IPS-18c (cell line): ENCODE results near the gene ZNF333.
A peak's percentile ranks its signal among the peaks of the same experiment; 100 is the strongest.

Source experiments
- H3K4me3 ChIP-seq: 2 replicates; pipeline ENCODE4 v1.7.0; 2013; ENCODE audit warnings: low read depth, mild to moderate bottlenecking, low read length, moderate library complexity; ENCODE audit not compliant: insufficient read depth
- H3K9me3 ChIP-seq: one replicate; pipeline ENCODE4 v1.6.1; 2013; ENCODE audit warnings: mild to moderate bottlenecking, low read length, moderate library complexity; ENCODE audit not compliant: control insufficient read depth, insufficient read depth

Gene ZNF333

GRCh38 chr19:14689598-14690503 is at the start of gene ZNF333:
Gene ZNF333 (plus strand): TSS chr19:14690048. CDS start chr19:14693492, 3,444 bp downstream.
- peak within 1 kb of the TSS; percentile 86 for H3K4me3 ChIP-seq
- no peaks in the 10 kb centered on the region for H3K9me3 ChIP-seq

GRCh38 chr19:14648506-14648905 is 41.3 kb upstream of the ZNF333 start:
- no peak overlapping the region for H3K4me3 ChIP-seq
- H3K9me3 ChIP-seq, result no peaks in the 10 kb centered on the region

DNA sequence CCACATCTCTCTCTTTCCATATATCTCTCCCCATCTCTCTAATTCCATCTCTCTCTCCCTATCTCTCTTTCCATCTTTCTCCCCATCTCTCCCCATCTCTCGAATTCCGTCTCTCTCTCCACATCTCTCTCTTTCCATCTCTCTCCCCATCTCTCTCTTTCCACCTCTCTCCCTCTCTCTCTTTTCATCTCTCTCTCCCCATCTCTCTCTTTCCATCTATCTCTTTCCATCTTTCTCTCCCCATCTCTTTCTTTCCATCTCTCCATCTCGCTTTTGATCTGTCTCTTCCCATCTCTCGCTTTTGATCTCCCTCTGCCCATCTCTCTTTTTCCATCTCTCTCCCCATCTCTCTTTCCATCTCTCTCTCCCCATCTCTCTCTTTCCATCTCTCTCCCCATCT is 40.8 kb upstream of the ZNF333 start:
- Histone ChIP-seq H3K4me3 (no peak overlapping the region), H3K9me3 (no peaks in the 10 kb centered on the region)

DNA sequence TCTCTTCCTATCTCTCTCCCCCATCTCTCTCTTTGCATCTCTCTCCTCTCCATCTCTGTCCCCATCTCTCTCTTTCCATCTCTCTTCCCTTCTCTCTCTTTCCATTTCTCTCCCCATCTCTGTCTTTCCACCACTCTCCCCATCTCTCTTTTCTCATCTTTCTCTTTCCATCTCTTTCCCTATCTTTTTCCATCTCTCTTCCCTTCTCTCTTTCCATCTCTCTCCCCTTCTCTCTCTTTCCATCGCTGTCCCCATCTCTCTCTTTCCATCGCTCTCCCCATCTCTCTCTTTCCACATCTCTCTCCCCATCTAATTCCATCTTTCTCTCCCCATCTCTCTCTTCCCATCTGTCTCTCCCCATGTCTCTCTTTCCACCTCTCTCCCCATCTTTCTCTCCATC is 39.7 kb upstream of the ZNF333 start:
- Histone ChIP-seq H3K9me3 (no peaks in the 10 kb centered on the region), H3K4me3 (no peak overlapping the region)

DNA sequence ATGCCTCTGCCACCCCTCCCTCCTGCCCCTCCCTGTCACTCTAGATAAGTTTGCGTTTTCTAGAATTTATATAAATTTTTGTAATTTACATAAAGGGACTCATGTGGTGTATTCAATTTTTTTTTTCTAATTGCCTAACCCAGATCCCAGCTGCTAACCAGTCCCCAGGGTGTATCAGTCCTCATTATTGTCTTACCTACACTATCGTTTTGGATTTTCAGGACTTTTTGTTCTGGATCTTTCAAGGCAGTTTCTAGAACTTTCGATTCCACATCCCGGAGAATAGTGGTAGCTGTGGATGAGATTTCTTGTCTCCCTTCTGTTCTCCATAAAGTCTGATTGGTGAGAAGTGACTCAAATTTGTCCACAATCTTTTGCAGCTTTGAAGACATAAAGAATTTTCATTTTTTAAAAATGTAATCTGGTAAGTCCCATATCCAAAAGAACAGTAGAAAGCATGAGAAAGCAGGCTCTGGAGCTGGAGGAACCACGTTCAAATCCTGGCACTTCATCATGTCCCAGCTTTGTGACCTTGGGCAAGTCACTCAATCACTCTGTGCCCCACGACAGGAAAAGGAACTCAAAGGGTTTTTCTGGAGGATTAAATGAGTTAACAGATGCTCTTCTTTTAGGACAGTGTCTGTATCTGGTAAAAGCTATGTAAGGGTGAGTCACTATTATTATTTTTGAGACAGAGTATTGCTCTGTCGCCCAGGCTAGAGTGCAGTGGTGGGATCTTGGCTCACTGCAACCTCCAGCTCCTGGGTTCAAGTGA is 34.9 kb upstream of the ZNF333 start:
- Histone ChIP-seq H3K4me3 (no peak overlapping the region), H3K9me3 (no peaks in the 10 kb centered on the region)

DNA sequence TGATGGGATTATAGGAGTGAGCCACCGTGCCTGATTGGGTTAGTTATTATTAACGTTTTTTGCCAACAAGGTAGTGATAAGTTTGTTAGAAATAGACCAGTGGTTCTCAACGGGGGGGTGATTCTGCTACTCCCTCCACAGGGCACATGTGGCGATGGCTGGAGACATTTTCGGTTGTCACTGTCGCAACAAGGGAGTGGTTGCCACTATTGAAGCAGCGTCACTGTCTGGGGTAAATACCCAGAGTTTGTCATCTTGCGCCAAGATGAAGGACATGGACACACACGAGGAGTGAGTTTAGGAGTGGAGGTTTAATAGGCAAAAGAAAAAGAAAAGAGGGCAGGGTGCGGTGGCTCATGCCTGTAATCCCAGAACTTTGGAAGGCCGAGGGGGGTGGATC is 34.1 kb upstream of the ZNF333 start:
- no peak overlapping the region for H3K4me3 ChIP-seq

DNA sequence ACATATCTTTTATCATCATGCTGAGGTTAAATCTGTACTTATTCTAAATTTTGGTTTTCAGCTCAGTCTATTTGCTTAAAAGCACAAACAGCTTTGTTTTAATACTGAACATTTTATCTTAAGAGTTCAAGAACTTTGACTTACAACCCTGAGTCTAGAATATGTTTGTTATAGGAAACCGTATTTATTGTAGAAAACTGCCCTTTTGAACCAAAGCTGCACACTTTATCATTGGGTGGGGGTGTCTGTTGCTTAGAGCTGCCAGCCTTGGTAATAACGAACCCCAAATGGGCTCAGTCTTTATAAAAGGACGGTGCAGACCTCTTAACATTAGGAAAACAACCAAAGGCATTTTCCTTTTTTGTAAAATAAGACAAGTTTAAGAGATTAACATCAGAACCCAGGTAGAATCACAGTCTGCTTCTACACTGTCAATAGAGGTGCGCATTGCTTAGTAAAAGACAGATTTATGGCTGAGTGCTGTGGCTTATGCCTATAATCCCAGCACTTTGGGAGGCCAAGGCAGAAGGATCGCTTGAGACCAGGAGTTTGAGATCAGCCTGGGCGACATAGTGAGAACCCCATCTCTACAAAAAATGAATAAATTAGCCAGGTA is 29.9 kb upstream of the ZNF333 start:
- Histone ChIP-seq H3K4me3 (no peak overlapping the region), H3K9me3 (no peaks in the 10 kb centered on the region)

More for the DNA sequence above, 34.1 kb upstream of the ZNF333 start:
- no peaks in the 10 kb centered on the region for H3K9me3 ChIP-seq

GRCh38 chr19:14661372-14661924 is 28.4 kb upstream of the ZNF333 start:
- H3K9me3 ChIP-seq, result no peaks in the 10 kb centered on the region
- no peak overlapping the region for H3K4me3 ChIP-seq

DNA sequence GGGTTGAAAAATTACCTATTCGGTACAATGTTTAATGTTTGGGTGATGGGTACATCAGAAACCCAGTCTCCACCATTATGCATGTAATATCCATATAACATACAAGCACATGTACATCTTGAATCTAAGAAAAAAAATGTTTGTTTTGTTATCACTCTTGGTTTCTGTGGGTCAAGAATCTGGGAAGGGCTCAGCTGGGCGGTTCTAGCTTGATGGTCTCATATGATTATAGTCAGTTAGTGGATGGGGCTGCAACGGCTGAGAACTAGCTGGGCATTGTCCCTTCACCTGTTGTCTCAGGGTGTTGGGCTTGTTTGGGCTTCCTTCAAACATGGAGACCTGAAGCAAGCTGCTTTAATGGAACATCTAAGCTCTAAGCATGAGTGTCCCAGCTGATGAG is 19.9 kb upstream of the ZNF333 start:
- Histone ChIP-seq H3K9me3 (no peaks in the 10 kb centered on the region), H3K4me3 (no peak overlapping the region)

DNA sequence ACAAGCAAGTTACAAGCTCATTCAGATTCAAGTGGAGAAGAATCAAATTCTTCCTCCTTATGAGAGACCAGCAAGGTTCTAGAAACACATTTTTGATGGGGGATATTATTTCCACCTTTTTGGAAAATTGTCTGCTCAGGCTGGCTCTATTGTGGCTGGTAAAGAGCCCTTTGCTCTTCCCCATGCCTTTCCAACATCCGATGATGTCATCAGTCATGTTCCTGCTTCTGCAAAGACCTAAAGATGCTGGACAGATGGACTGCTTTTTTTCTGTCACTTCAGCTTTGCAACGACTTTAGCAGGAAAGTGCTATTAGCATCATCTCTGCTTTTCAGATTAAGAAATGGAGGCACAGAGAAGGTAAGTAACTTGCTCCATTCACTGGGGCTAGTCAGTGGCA is 19.4 kb upstream of the ZNF333 start:
- Histone ChIP-seq H3K9me3 (no peaks in the 10 kb centered on the region), H3K4me3 (no peak overlapping the region)

GRCh38 chr19:14672188-14672872 is 17.5 kb upstream of the ZNF333 start:
- H3K9me3 ChIP-seq, result no peaks in the 10 kb centered on the region
- H3K4me3 ChIP-seq, result no peak overlapping the region

- no peak overlapping the region for H3K4me3 ChIP-seq
- no peaks in the 10 kb centered on the region for H3K9me3 ChIP-seq
These were observed 16.8 kb upstream of the ZNF333 start for GRCh38 chr19:14673088-14673487.

- no peaks in the 10 kb centered on the region for H3K9me3 ChIP-seq
- H3K4me3 ChIP-seq, result no peak within 1 kb of the TSS
These were observed 15.1 kb upstream of the ZNF333 start, which contains the start of gene ADGRE3 for GRCh38 chr19:14674764-14675163. Gene ADGRE3 (minus strand): TSS chr19:14674844. CDS start chr19:14674770, 74 bp downstream.

DNA sequence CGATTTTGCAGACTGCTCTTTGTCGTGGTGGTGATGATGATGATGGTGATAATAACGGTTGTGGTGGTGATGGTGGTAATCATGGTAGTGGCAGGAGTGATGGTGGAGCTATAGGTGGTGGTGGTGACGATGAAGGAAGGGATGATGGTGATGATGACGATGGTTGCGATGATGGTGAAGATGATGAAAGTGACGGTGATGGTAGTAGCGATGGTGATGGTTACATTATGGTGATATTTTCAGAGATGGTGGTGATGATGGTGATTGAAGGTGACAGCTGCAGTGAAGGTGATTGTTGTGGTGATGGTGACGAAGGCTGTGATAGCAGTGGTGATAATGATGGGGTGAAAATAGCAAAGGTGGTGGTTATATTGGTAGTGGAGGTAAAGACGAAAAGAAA is 13.1 kb upstream of the ZNF333 start:
- Histone ChIP-seq H3K4me3 (no peak overlapping the region), H3K9me3 (no peaks in the 10 kb centered on the region)

- H3K9me3 ChIP-seq, result no peaks in the 10 kb centered on the region
These were observed 12.4 kb upstream of the ZNF333 start for GRCh38 chr19:14677464-14677863.

DNA sequence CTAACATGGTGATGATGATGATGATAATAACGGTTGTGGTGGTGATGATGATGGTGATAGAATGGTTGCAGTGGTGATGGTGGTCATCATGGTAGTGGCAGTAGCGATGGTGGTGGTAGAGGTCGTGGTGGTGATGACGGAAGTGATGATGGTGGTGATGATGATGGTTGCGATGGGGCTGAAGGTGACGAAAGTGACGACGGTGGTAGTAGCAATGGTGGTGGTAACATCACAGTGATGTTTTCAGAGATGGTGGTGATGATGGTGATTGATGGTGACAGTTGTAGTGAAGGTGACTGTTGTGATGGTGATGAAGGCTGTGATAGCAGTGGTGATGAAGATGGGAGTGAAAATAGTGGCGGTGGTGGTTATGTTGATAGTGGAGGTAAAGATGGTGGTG is 11.6 kb upstream of the ZNF333 start:
- Histone ChIP-seq H3K9me3 (no peaks in the 10 kb centered on the region), H3K4me3 (no peak overlapping the region)

More at GRCh38 chr19:14677464-14677863, 12.4 kb upstream of the ZNF333 start:
- no peak overlapping the region for H3K4me3 ChIP-seq

DNA sequence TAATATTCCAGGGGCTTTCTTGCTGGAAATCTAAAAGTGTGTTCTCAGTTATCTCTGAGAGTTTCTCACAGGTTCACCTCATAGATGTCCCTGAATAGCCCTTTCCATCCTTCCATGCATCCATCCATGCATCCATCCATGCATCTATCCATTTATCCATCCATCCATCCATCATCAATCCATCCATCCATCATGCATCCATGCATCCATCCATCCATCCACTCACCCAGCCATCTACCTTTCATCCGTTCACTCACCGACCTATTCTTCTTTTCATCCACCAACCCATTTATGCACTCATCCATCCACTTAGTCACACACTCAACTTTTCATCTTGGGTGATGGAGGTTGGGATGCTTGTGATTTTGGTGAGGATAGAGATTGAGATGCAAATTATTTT is 7.8 kb upstream of the ZNF333 start:
- H3K9me3 ChIP-seq, result no peaks in the 10 kb centered on the region
- no peak overlapping the region for H3K4me3 ChIP-seq
